GM10266 (cell line): Measurements from ENCODE around the gene COL13A1.

Source experiments
- DNase-seq: peaks from one replicate; pipeline ENCODE4 v3.0.0; 2012; ENCODE audit errors: extremely low spot score
- CTCF ChIP-seq: IDR thresholded peaks from 2 replicates; pipeline ENCODE4 v1.5.1; 2012; ENCODE audit warnings: mild to moderate bottlenecking, low read depth; ENCODE audit not compliant: control insufficient read depth, insufficient read depth; ENCODE audit errors: missing control alignments

Gene COL13A1

DNA sequence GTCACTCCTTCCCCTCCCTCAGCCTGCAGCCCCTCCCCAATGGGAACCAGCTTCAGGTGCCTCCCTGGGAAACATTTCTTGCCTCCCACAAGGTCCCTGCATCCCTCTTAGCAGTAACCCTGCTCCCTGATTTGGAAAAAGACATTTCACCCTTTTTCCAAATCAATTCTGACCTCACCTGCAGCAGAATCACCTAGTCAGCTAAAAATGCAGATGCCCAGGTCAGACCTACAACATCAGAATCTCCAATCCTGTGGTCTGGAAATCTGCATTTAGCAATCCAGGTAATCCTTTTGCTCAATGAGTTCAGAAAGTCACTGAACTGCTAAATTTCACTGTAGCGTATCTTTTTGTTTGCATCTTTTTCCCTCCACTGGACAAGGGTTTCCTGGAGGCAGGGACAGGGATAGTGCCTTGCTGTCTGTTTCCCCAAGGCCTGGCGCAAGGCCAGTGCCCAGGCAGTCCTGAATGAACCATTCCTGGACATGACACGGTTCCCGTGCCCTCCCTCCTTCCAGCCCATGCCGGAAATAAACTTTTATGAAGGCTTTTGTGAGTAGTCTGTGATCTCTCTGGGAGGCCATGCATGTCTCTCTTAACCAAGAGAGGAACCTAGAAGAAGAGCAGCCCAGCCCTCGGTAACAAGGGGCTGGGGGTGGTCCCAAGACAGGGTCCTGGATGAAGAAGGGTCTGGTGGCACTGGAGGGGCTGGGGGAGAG, 44.0 kb downstream of the COL13A1 start:
- no peak for TF ChIP-seq CTCF
- DNase-seq, result no peak

DNA sequence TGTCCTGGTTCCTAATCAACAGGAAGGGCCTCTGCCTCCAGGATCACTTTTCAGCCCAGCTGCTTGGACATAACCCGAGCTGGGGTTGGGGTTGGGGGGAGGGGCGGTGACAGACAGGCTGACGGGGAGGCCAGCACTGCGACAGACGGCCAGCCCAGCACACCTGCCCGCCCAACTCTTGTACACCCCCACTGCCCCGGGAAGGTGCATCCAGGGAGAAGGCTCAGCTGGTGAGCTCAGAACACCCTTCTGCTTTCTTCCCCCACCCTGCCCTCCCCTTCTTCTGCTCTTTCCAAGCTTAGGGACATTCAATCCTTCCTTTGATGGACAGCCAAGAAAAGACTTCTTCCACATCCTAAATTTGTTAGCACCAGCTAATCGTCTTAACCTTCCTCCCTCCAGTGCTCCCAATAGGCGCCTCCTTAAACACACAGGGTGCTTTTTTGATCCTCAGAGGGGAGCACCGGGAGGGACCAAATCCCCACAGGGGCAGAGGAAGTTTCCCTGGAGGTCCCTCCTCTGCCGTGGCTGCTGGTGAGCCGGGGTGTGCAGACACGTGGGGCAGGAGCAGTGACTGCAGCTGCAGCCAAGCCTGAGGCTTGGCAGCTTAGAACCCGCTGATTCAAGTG, 44.7 kb downstream of the COL13A1 start:
- no peak for DNase-seq
- no peak for TF ChIP-seq CTCF

DNA sequence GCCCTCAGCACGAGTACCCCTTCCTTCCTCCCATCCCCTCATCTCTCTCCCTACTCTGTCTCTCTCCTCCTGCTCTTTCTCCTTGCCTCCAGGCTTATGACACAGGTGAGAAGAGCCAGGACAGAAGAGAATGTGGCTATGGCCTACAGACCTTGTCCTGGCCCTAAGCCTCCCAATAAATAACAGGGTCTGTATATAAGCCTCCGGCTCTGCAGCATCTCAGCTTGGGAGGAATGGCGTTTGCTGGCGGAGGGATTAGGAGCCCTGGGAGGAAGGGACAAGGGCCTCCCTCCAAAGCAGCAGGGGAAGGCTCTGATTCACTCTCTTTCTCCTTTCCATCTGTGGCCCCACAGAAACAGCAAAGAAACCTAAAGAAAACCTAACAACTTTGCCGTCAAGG, 45.8 kb downstream of the COL13A1 start:
- TF ChIP-seq CTCF, result no peak
- no peak for DNase-seq

DNA sequence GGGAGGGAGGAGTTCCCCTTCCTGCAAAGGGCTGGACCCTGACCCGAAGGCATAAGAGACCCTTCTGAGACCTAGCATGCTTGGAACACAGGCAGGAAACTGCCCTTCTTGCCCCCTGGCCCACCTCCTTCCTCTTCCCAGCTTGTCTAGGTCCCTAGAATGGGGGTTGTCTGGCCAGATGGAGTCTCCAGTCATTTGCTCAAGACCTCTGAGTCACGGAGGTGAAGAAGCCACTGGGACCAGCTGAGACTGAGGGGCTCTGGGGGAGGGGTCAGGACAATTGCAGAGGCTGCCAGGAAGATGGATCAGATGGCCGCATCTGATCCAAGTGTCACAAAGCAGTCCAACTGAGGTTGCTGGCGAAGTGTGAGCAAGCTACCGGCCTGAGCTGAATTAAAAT, 46.2 kb downstream of the COL13A1 start:
- no peak for TF ChIP-seq CTCF
- no peak for DNase-seq

GRCh38 chr10:69848454-69848853, 46.7 kb downstream of the COL13A1 start:
- DNase-seq, result no peak
- TF ChIP-seq CTCF, result no peak

DNA sequence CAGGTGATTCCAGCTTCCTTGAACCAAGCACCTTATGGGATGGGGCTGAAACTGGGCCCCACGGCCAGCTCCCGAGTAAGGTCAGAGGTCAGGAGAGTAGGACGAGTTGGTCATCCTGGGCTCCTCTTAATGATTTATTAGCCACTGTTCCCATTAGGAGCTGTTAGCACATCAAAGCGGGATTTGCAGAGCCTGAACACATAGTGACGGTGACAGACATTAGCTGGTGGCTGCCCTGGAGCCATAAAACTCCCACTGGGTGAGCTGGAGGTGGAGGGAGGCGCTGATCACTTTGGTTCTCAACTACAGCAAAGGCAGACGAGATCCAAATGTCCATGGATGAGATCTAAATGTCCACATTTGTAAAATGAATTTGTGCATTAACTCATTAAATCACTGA, 48.1 kb downstream of the COL13A1 start:
- DNase-seq, result no peak

More for the DNA sequence above, 48.1 kb downstream of the COL13A1 start:
- TF ChIP-seq CTCF, result no peak
